ENCODE data around the gene TGIF2.
"Not testable (repeated sequence)": the region's sequence is repeated elsewhere in the genome, so short reads cannot be mapped to it uniquely, and the experiment has no call there.

Gene TGIF2

GRCh38 chr20:36546111-36546736 is 27.2 kb upstream of the TGIF2 start:
- in situ Hi-C loops (cut with MboI; ENCODE audit: low sequenced_read_pairs) = no loop called here

GRCh38 chr20:36547186-36548005 is 26.0 kb upstream of the TGIF2 start:
- in situ Hi-C loops (cut with MboI; ENCODE audit: low sequenced_read_pairs) = no loop called here

- in situ Hi-C loops (cut with MboI; ENCODE audit: low sequenced_read_pairs) = no loop called here
Measured at GRCh38 chr20:36548006-36548315, 25.4 kb upstream of the TGIF2 start.

- in situ Hi-C loops (cut with MboI; ENCODE audit: low sequenced_read_pairs) = no loop called here
Measured at GRCh38 chr20:36548704-36549627, 24.4 kb upstream of the TGIF2 start.

- in situ Hi-C loops (cut with MboI; ENCODE audit: low sequenced_read_pairs) = no loop called here
Measured at GRCh38 chr20:36549628-36549941, 23.8 kb upstream of the TGIF2 start.

GRCh38 chr20:36549942-36550789 is 23.2 kb upstream of the TGIF2 start:
- in situ Hi-C loops (cut with MboI; ENCODE audit: low sequenced_read_pairs) = no loop called here

GRCh38 chr20:36550790-36551299 is 22.6 kb upstream of the TGIF2 start:
- in situ Hi-C loops (cut with MboI; ENCODE audit: low sequenced_read_pairs) = no loop called here

GRCh38 chr20:36555248-36555647 is 18.1 kb upstream of the TGIF2 start:
- in situ Hi-C loops (cut with MboI; ENCODE audit: low sequenced_read_pairs) = no loop called here

GRCh38 chr20:36562724-36563123 is 10.7 kb upstream of the TGIF2 start:
- in situ Hi-C loops (cut with MboI; ENCODE audit: low sequenced_read_pairs) = no loop called here

- in situ Hi-C loops (cut with MboI; ENCODE audit: low sequenced_read_pairs) = no loop called here
Measured at GRCh38 chr20:36563374-36563773, 10.0 kb upstream of the TGIF2 start.

- in situ Hi-C loops (cut with MboI; ENCODE audit: low sequenced_read_pairs) = not testable (repeated sequence)
Measured at GRCh38 chr20:36564078-36564725, 9.2 kb upstream of the TGIF2 start.

GRCh38 chr20:36564726-36565121 is 8.7 kb upstream of the TGIF2 start:
- in situ Hi-C loops (cut with MboI; ENCODE audit: low sequenced_read_pairs) = not testable (repeated sequence)

- in situ Hi-C loops (cut with MboI; ENCODE audit: low sequenced_read_pairs) = no loop called here
Measured at GRCh38 chr20:36565520-36565919, 7.9 kb upstream of the TGIF2 start.

- in situ Hi-C loops (cut with MboI; ENCODE audit: low sequenced_read_pairs) = no loop called here
Measured at GRCh38 chr20:36569847-36570429, 3.5 kb upstream of the TGIF2 start.

GRCh38 chr20:36571564-36572504 is 1.6 kb upstream of the TGIF2 start:
- in situ Hi-C loops (cut with MboI; ENCODE audit: low sequenced_read_pairs) = no loop called here

GRCh38 chr20:36572701-36573102 is 695 bp upstream of the TGIF2 start:
- in situ Hi-C loops (cut with MboI; ENCODE audit: low sequenced_read_pairs) = no loop called here

GRCh38 chr20:36573798-36574365 is 485 bp downstream of the TGIF2 start:
- in situ Hi-C loops (cut with MboI; ENCODE audit: low sequenced_read_pairs) = no loop called here

GRCh38 chr20:36574366-36575135 is 1.2 kb downstream of the TGIF2 start:
- in situ Hi-C loops (cut with MboI; ENCODE audit: low sequenced_read_pairs) = no loop called here

Measured in HL-60/S4 treated with retinoic acid at 250 ng/mL for 4 days and 3 days (cell line).